ENCODE results near the gene PALLD. TPM values are rescaled to one million over a fixed set of nuclear protein-coding genes. Genes with fewer than 3 reads are reported as not detected.
"Not testable (repeated sequence)": the region's sequence is repeated elsewhere in the genome, so short reads cannot be mapped to it uniquely, and the experiment has no call there.

Gene PALLD
- total RNA-seq, 1 experiment from 2014 or later, result 0.51 TPM

- in situ Hi-C loops (cut with HindIII; ENCODE audit: low sequenced_read_pairs), result no loop called here
- DNase-seq (ENCODE audit: low spot score), result no peak
Observed at GRCh38 chr4:168489616-168490015, 7.2 kb upstream of the PALLD start.

GRCh38 chr4:168490711-168491110 lies 6.1 kb upstream of the PALLD start:
- in situ Hi-C loops (cut with HindIII; ENCODE audit: low sequenced_read_pairs), result no loop called here
- no peak for DNase-seq (ENCODE audit: low spot score)

- in situ Hi-C loops (cut with HindIII; ENCODE audit: low sequenced_read_pairs), result no loop called here
- DNase-seq (ENCODE audit: low spot score), result no peak
Observed at GRCh38 chr4:168491563-168491962, 5.3 kb upstream of the PALLD start.

GRCh38 chr4:168498251-168498650 lies 1.4 kb downstream of the PALLD start:
- DNase-seq (ENCODE audit: low spot score), result no peak
- in situ Hi-C loops (cut with HindIII; ENCODE audit: low sequenced_read_pairs), result no loop called here

- no peak for DNase-seq (ENCODE audit: low spot score)
Observed at GRCh38 chr4:168499241-168499640, 2.4 kb downstream of the PALLD start.

GRCh38 chr4:168501407-168501806 lies 4.6 kb downstream of the PALLD start:
- in situ Hi-C loops (cut with HindIII; ENCODE audit: low sequenced_read_pairs), result no loop called here
- DNase-seq (ENCODE audit: low spot score), result no peak

More at GRCh38 chr4:168499241-168499640, 2.4 kb downstream of the PALLD start:
- in situ Hi-C loops (cut with HindIII; ENCODE audit: low sequenced_read_pairs), result no loop called here

- in situ Hi-C loops (cut with HindIII; ENCODE audit: low sequenced_read_pairs), result no loop called here
Observed at GRCh38 chr4:168502861-168503260, 6.0 kb downstream of the PALLD start.

GRCh38 chr4:168503652-168504362 lies 7.0 kb downstream of the PALLD start:
- no peak for DNase-seq (ENCODE audit: low spot score)
- in situ Hi-C loops (cut with HindIII; ENCODE audit: low sequenced_read_pairs), result no loop called here

More at GRCh38 chr4:168502861-168503260, 6.0 kb downstream of the PALLD start:
- no peak for DNase-seq (ENCODE audit: low spot score)

- in situ Hi-C loops (cut with HindIII; ENCODE audit: low sequenced_read_pairs), result no loop called here
- no peak for DNase-seq (ENCODE audit: low spot score)
Observed at GRCh38 chr4:168504526-168504925, 7.7 kb downstream of the PALLD start.

GRCh38 chr4:168506014-168506413 lies 9.2 kb downstream of the PALLD start:
- in situ Hi-C loops (cut with HindIII; ENCODE audit: low sequenced_read_pairs), result no loop called here

GRCh38 chr4:168507178-168507815 lies 10.4 kb downstream of the PALLD start:
- DNase-seq (ENCODE audit: low spot score), result no peak
- in situ Hi-C loops (cut with HindIII; ENCODE audit: low sequenced_read_pairs), result no loop called here

More at GRCh38 chr4:168506014-168506413, 9.2 kb downstream of the PALLD start:
- DNase-seq (ENCODE audit: low spot score), result no peak

GRCh38 chr4:168508683-168509082 lies 11.8 kb downstream of the PALLD start:
- in situ Hi-C loops (cut with HindIII; ENCODE audit: low sequenced_read_pairs), result no loop called here
- no peak for DNase-seq (ENCODE audit: low spot score)

- in situ Hi-C loops (cut with HindIII; ENCODE audit: low sequenced_read_pairs), result no loop called here
- DNase-seq (ENCODE audit: low spot score), result no peak
Observed at GRCh38 chr4:168509786-168510185, 12.9 kb downstream of the PALLD start.

- DNase-seq (ENCODE audit: low spot score), result no peak
- in situ Hi-C loops (cut with HindIII; ENCODE audit: low sequenced_read_pairs), result no loop called here
Observed at GRCh38 chr4:168511780-168512489, 15.1 kb downstream of the PALLD start.

- in situ Hi-C loops (cut with HindIII; ENCODE audit: low sequenced_read_pairs); DNase-seq (ENCODE audit: low spot score): not testable (repeated sequence)
Observed at GRCh38 chr4:168513826-168514225, 17.0 kb downstream of the PALLD start.

- in situ Hi-C loops (cut with HindIII; ENCODE audit: low sequenced_read_pairs), result no loop called here
- peak; percentile 8 for DNase-seq (ENCODE audit: low spot score)
Observed at GRCh38 chr4:168514249-168514852, 17.5 kb downstream of the PALLD start.

- no peak for DNase-seq (ENCODE audit: low spot score)
- in situ Hi-C loops (cut with HindIII; ENCODE audit: low sequenced_read_pairs), result no loop called here
Observed at GRCh38 chr4:168515222-168516011, 18.6 kb downstream of the PALLD start.

- in situ Hi-C loops (cut with HindIII; ENCODE audit: low sequenced_read_pairs), result no loop called here
- DNase-seq (ENCODE audit: low spot score), result no peak
Observed at GRCh38 chr4:168516841-168517240, 20.0 kb downstream of the PALLD start.

- DNase-seq (ENCODE audit: low spot score), result no peak
- in situ Hi-C loops (cut with HindIII; ENCODE audit: low sequenced_read_pairs), result no loop called here
Observed at GRCh38 chr4:168519576-168519975, 22.7 kb downstream of the PALLD start.
